HG02885 (cell line): ENCODE data around the gene RELA.
A peak's percentile ranks its signal among the peaks of the same experiment; 100 is the strongest.

Source experiments
- ATAC-seq: cut with Tn5 transposase; IDR thresholded peaks from one replicate; pipeline ENCODE4 v1.9.1; 2021; ENCODE audit warnings: mild to moderate bottlenecking; ENCODE audit not compliant: unreplicated experiment, poor library complexity

Gene RELA

GRCh38 chr11:65617136-65617850 is 45.4 kb downstream of the RELA start:
- ATAC-seq, result no peak

DNA sequence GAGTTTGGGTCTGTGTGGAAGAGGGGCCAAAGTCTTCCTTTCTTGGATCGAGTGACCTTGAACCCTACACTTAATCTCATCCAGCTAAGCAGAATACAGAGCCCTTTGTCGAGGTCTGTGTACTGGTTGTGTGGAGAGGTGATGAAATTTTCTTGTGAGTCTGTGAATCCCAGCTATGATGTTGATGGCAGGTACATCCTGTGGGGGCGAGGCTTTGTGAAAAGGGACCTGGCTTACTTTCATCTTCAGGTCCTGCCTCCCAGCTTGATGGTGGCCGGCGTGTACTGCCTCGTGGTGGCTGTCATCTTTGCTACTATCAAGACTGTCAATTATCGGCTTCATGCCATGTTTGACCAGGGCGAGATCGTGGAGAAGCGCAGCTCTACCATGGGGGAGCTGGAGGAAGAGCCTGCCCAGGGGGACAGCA is 46.1 kb downstream of the RELA start:
- ATAC-seq, result no peak

GRCh38 chr11:65615950-65616574 is 46.7 kb downstream of the RELA start:
- ATAC-seq, result peak; percentile 2

GRCh38 chr11:65615229-65615949 is 47.3 kb downstream of the RELA start, which contains the start of gene PCNX3:
PCNX3 (plus strand) TSS chr11:65615776; CDS start chr11:65616312, 536 bp downstream.
- peak; percentile 81 for ATAC-seq

DNA sequence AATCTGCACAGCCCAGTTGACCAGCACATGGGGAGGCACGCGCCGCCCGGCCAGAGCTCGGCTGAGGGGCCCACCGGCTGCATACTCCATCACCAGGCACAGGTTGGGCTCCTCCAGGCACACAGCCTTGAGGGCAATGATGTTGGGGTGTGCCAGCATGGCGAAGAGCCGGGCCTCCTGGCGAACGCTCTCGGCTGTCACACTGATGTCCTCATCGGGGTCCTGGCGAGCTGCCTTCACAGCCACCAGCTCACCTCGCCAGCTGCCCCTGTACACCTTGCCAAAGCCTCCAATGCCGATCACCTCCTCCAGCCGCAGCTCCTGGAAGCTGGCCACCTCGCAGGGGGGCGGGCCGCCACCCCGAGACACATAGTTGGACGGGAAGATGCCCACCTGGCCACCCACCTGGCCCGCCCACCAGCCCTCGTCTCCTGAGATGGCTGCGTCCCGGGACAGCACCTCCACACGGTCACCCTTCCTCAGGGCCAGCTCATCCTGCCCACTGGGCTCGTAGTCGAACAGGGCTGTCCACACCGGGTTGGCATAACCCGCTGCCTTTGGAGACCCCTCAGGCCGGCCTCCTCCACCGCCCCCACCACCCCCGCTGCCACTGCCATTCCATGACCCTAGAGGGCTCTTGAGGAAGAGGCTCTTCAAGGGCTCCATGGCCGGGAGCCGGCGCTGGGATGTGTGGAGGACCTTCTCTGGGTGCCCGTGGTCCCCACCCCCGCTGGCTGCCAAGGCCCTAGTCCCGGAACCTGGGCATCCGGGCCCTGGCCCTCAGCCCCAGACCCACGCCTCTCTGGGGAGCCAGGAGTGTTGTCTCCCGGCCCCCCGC is 49.4 kb downstream of the RELA start:
- no peak for ATAC-seq

DNA sequence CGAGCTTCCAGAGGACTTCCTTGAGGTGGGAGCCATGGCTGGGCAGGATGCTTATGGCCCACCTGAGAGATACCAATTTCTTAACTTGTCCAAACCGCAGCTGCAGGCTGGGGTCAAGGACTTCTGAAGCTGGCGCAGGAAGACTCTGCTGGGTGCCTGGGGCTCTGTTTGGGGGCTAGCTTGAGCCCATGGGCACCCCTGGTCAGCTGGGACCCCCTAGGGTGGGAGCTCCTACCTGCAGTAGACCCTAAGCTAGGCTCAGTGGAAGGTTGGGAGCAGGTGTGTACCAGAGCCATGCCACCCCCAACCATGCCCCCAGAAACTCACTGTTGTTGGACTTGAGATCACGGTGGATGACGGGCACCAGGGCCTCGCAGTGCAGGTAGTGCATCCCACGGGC is 50.0 kb downstream of the RELA start:
- no peak for ATAC-seq

- ATAC-seq, result no peak
Observed at GRCh38 chr11:65611758-65612603, 50.7 kb downstream of the RELA start.

DNA sequence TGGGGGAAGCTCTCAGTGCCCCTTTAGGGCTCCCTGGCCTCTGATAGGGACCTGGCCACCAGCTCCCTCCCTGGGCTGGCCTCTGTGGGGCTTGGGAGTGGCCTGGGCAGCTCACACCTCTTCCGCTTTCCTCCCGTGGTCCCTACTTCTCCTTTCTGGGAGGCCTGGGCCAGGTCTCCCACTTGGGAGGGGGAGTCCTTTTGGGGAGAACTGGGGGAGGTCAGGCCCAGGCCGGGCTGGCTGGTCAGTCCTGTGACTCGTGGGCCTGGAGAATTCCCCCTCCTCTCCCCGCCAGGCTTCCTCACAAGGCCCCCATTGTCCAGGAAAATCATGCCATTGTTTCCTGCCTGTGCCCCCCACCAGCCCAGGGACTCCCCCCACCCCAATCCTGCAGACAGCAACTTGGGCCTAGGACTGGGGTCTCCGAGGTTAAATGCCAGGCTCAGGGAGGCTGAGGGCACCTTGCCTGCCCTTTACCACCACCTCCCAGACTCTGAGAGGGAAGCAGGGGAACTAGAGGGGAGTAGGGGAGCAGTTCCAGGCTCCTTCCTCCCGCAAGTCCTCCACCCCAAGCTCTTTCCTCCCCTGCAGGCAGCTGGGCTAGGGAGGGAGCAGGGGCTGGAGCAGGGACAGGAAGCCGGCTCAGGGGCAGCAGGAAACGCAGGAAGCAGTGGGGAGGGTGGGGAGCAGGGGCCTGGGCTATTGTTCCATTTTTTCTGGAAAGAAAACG is 51.5 kb downstream of the RELA start:
- no peak for ATAC-seq

GRCh38 chr11:65610404-65610803 is 52.3 kb downstream of the RELA start:
- no peak for ATAC-seq

DNA sequence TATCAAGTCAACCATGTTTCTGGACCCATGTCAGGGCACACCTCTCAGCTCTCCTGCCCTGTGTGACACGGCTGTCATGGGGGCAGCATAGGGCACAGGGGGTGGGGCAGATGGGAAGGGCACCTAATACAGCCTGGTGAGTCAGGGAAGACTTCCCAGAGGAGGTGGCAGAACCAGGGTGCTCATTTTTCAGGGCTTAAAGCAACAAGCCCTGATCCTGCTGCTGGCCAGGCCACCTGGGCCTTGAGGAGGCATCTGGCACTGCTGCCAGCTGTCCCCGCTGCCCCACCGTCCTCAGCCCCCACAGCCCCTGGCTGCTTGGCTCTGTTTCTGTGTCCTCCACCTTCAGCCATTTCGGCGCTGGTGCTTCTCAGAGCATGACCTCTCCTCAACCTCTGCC is 53.1 kb downstream of the RELA start:
- ATAC-seq, result no peak

- ATAC-seq, result no peak
Observed at GRCh38 chr11:65609229-65609628, 53.5 kb downstream of the RELA start.

- ATAC-seq, result no peak
Observed at GRCh38 chr11:65607614-65608426, 54.9 kb downstream of the RELA start.

- no peak for ATAC-seq
Observed at GRCh38 chr11:65606876-65607613, 55.7 kb downstream of the RELA start.

DNA sequence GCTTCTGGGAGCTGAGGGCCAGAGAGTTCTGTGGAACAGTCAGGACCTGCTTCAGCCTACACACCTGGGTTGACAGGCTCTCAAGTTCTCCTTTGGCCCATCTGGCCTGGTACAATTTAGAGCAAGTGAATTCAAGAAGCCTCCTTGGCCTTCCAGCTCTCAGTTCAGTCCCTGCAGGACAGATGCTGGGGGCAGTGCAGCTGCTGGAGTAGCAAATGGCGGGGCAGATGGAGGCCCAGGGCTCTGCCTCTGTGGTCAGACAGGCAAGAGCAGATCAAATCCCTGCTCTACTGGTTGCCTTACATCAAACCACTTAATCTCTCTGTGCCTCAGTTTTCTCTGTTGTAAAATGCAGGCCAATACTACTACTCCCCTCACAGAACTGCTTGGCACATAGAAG is 58.5 kb downstream of the RELA start:
- no peak for ATAC-seq
